CD4-positive, alpha-beta T cell treated with Interleukin-4 for 4 hours (primary cell): Measurements from ENCODE around the gene NUDT14.

ENCODE experiments used
- DNase-seq: peaks from one replicate; pipeline ENCODE4 v3.0.0-alpha.2; 2020

Gene NUDT14

DNA sequence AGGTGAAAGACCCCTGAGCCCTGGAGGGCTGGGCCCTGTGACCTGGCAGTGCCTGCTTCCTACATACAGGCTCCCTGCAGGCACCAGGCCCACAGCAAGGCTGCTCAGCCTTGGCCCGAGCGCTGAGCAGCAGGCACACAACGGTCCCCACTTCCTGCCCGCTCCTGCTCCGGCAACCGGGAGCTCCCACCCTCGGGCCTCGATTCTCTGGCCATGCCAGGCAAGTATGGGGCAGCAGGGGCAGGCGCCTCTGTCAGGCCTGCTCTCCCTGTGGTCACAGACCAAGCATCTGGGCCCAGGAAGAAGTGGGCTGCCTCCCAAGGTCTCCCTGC, 30.6 kb upstream of the NUDT14 start:
- DNase-seq: no peak

- DNase-seq: no peak
These were observed 30.1 kb upstream of the NUDT14 start for GRCh38 chr14:105211086-105211757.

- DNase-seq: no peak
These were observed 29.3 kb upstream of the NUDT14 start for GRCh38 chr14:105210266-105211025.

DNA sequence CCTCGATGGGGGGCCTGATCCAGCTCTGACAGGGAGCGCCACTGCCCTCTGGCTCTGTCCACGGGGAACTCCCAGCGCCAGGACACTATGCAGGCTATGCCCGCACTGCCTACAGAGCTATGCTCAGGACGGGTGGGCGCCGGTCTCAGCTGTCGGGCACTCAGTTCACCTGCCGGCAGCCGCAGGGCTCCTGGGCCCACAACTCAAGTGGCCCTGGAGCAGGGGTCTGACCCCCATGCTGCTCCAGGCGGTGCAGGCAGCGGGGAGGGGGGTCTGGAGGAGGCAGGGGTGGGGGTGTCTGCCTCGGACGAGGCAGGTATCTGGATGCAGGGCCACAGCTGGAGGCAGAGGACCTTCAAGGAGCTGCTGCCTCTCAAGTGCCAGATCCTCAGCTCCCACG, 28.5 kb upstream of the NUDT14 start:
- DNase-seq: no peak

DNA sequence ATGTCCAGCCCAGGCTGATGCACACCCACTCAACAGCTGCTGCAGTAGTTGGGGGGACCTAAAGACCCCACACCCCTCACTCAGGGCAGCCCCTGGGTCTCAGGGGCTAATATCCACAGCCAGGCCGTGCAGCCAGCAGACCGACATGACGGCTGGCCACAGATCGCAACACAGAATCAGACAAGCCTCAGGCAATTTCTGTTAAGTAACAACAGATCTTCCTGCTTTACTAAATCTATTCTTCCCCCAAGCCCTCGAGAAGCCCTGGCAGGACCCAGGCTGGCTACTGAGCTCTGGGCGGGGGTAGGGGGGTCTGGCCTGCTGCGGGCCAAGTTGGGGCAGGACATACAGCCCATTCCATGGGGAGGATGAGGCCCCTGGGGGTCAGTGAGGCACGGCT, 28.0 kb upstream of the NUDT14 start:
- no peak for DNase-seq

DNA sequence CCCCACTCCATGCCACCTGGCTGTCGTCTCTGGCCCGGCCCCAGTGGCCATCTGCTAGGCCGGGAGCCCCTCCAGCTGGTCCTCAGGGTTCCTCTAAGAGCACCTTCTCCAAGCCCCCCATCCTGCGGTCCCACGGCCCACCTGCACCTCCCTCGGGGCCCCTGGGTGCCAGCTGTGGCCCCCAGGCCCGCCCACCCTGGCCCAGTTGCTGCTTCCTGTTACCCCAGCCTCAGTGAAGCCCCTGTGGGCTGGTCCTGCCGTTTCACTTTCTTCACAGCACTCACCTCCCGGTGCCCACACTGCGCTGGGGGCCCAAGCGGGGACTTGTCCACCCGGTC, 27.6 kb upstream of the NUDT14 start:
- DNase-seq: no peak

DNA sequence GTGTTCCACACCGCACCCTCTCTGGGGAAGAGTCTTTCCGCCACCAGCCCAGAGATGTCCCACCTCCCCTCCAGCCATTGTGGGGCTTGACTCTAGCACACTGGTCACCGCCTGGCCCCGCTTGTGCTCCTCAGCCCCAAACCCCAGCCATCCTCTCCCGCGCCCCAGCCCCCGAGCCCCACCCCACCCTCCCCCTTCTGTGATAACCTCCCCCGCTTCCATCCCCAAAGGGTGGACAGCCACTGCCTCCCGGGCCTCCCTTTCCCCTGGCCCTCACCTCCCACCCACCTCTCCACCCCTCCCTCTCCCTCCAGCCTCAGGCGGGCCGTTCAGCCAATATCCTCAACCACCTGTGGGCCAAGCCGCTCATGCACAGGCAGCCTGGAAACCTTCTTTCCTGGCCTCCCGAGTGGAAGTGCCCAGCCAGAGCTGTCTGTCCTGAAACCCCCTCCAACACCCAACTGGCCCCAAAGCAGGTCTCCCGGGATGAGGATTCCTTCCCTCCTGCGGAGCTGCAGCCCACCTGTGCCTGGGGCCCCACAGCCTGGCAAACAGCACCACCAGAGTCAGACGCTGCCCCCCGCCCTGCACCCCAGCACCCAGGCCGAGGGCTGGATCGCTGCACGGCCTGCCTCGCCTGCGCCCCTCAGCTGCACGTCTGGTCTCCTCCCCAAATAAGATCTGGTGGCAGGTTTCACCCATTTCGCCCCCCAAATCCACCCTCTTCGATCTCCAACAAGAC, 27.1 kb upstream of the NUDT14 start:
- DNase-seq: no peak

DNA sequence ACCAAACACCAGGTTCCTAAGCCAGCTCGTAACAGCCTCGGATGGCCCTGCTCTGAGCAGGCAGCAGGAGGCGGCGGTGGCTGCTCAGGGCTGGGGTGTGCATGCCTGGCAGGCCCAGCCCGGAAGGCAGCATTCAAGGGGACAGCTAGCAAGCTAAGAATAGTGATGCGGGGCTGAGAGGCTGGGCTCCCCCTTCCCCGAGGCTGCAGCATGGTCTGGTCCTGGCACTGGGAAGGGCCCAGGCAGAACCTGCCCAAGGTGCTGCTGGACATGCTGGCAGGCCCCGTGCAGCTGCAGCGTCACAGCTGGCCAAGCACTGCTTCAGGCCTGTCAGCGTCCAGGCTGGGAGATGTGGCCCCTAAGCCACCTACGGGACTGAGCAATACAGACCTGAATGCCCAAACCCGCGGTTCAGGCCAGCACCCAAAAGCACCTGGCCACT, 26.4 kb upstream of the NUDT14 start:
- DNase-seq: no peak

DNA sequence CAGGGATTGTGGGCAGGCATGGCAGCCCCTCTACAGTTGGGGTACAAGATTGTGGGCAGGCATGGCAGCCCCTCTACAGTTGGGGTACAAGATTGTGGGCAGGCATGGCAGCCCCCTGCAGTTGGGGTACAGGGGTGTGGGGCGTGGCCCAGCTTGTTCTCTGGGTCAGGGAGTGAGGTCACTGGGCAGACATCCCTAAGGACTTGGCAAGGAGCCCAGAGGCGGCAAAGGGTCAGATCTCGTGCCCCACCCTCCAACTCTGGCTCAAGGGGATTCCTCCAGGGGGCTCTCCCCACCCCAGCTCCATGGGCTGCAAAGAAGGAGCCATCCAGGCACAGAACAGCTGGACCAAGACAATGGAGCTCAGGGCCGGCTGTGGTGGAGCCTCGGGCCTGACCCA, 25.8 kb upstream of the NUDT14 start:
- DNase-seq: no peak

DNA sequence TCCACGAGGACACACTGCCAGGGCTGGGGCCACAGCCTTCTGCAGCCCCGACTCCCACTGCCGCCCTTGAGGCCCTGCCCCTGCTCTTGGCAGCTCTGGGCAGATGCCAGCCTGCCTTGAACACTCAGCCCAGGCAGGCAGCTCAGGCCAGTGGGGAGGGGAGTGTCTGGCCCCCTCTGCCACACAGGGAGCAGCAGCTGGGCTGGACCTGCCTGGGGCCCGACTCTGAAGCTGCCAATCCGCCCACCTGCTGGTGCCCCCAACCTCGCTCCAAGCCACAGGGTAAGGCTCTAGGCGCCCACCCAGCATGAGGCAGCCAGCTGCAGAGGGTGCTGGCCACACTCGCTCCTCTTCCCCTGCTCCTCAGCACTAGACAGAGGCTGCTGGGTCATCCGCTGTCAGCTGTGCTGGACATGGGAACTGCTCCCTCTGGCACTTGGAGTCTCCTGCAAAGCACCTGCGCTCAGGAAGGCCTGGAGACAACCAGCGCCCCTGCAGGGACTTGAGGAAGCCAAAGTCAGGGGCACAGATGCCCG, 24.6 kb upstream of the NUDT14 start:
- DNase-seq: no peak

DNA sequence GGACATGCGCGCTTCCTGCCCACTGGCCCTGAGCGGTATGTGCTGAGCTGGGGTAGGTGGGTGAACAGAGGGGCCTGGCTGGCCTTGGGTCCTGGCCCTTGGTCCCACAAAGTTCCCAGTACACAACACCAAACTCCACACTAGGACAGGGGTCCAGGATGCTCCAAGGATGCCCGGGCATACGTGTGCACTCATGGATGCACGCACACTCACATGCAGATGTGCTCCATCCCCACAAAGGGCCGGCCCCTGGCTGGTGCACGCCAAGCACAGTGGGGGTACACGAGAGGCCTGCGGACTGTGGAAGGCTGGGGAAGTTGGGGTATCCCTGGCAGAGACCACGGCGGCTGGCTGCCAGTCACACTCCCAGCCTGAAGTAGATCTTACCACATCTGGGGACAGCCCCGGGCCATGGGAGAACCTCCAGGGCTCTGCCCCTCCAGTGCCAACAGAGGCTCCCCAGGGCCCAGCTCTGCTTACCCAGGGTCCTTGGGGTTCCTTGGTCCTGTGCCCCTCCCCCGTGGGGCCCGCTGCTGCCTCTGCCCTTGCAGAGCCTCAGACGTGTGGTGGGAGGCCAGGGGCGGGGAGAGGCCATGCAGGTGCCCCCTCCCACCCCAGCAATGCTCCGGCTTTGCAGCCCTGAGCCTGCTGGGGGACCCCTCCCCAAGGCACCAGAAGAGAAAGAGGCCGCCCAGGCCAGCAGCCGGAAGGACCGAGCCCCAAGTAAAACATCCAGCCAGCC, 24.0 kb upstream of the NUDT14 start:
- no peak for DNase-seq

GRCh38 chr14:105204206-105204930, 23.3 kb upstream of the NUDT14 start:
- no peak for DNase-seq

GRCh38 chr14:105203701-105204100, 22.6 kb upstream of the NUDT14 start:
- DNase-seq: no peak

- peak; percentile 40 for DNase-seq
These were observed 22.0 kb upstream of the NUDT14 start for GRCh38 chr14:105203057-105203531.

DNA sequence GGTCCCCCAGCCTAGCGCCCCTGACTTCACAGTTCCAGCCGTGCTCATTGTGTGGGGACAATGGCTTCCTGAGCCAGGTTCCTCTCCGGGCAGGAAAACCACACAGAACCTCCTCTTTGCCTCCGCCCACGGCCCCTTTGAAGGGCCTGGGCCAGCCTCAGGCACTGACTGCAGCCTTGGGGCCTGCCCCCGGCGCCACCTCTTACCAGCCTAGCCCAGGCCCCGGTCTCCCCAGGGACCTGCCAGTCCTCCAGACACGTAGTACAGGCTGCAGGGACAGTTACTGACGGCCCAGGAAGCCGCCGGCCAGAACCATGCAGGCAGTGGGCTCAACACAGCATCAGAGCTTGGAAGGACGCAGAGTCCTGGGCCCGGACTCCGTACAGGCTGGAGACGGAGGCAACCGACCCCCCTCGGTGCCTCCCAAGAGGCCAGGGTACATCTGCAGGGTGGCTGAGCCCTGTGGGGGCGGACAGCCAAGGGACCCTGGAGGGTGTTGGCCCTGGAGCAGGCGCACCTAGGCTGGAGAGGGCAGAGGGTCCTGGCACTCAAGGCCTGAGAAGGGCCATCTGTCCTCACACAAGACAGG, 20.9 kb upstream of the NUDT14 start:
- DNase-seq: no peak

DNA sequence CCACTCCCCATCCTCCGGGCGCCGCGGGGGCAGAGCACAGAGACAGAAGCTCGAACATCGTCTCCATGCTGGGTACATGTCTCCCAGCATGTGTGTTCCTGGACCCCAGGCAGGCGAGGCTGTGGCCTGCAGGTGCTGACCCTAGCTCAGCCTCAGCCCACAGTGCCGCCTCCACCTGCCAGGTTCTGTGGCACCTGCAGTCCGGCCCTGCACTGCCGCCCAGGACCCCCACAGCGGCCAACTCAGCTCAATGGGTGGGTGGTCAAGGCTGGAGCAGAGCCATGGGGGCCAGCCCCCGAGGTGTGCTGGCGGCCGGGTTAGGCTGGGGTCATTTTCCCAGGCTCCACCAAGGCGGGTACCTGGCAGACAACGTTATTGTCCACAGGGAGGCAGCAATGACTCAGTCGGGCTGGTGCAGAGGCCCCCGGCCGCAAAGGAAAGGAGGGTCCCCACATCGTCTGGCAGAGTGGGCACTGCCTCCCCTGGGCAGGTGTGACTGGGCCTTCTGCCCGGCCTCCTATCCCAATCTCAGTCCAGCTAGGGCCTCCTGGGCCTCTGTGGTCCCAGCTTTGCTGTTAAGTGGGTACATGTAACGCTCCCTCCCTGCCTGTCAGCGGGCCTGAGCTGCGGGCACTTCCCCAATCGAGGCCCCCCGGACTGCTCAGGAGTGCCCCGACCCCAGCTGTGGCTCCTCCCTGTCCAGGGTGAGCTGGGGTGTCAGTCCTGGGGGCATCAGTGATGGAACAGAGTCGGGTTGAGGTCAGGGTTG, 20.2 kb upstream of the NUDT14 start:
- DNase-seq: no peak

DNA sequence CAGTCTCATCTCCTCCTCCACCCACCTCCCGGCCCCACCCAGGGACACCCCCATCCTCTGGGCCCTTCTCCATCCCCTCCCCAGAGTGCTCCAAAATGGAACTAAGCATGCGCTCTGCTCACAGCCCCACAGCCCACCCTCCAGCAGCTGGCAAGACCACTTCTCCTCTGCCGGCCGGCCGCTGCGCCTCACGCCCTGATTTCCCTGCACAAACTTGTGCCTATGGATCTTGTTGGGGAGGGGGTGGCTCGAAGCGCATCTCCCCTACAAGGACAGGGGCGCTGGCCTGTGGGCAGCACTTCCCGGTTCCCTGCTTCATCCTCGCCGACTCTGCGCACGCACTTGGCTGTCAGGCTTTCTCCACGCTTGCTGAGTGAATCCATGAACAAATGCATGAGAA, 19.5 kb upstream of the NUDT14 start:
- DNase-seq: no peak

GRCh38 chr14:105200074-105200473, 19.0 kb upstream of the NUDT14 start:
- no peak for DNase-seq

DNA sequence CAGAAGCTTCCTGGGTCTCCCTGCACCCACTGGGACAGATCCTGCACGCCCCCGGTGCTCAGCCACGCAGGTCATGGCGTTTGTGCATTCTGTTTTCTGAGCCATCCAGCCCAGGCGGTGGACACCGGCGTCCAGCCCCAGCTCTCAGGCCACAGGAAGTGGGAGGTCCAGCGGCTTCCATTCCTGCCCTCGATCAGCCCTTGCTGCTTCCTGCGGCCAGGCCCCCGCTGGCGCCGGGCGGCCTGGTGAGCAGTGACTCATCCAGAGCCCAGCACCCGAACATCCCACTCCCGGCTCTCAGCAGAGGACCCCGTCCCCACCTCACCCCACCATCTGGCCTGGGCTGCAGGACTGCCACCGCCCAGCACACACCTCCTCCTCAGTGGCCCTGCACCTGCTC, 18.0 kb upstream of the NUDT14 start:
- DNase-seq: no peak

DNA sequence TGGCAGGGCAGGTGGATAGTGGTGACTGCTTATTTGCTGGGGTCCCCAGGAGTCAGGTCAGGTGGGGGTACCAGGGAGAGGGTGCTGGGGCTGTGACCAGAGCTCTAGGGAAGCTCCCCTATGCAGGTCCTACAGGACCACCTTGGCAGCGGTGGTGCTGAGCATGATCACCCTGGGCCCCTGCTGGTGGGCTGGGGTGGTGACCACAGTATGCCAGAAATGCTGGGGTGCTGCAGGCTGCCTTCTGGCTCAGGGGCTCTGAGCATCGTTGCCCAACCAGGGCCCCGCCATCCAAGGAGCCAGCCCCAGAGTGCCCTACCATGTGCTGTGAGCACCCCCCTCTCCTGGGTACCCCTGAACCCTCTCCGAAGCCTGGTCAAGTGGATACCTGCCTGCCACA, 17.5 kb upstream of the NUDT14 start:
- no peak for DNase-seq

DNA sequence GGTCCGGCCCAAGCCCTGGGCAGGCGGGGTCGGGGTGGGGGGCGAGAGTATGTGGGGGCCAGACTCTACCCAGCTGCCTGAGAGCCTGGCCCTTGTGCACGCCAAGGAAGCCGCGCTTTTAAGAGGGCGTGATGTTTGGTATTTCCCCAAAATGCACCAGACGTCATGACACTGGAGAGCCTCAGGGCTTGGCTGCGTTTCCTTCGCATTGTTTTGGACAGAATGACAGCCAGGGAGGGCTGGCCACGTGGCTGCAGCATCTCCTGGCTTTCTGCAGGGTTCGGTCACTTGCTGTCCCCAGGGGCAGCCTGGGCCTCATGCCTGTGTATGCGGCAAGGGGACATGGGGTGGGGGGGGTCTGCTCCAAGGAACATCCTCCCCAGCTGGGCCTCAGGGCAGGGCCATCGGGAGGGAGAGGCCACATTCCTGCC, 16.1 kb upstream of the NUDT14 start:
- DNase-seq: no peak
